Measurements from ENCODE around the gene CACNA1F.

Gene CACNA1F

DNA sequence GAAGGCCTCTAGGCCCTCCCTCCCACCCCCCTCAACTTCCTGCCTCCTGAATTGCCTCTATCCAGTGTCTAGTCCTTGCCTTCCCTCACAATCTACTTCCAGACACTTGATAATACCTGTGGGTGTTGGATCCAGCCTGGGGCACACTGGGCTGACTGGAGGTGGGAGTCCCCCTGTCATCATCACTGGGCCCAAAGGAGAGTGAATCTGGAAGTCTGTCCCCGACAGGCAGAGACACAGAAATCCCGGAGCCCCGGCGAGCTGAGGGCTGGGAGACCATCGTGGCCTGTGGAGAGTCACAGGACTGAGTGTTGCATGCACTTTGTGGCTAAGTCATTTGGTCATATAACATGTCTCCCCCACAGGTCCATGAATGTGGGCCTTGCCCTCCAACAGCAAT, 24.7 kb downstream of the CACNA1F start:
- H3K4me3 Mint-ChIP-seq, result no peak overlapping the region
- peaks cover 0 to 6% of the 10 kb centered on the region in 2 donors for H3K27me3 Mint-ChIP-seq
- H3K9me3 Mint-ChIP-seq, result peaks cover 0 to 6% of the 10 kb centered on the region in 2 donors
- DNase-seq (no peak), ATAC-seq (replicated peaks) (no peak)
- no peaks in the 10 kb centered on the region for H3K36me3 Mint-ChIP-seq
- no peak overlapping the region for H3K27ac Mint-ChIP-seq
- peaks cover 0 to 1% of the 10 kb centered on the region in 2 donors for H3K4me1 Mint-ChIP-seq

DNA sequence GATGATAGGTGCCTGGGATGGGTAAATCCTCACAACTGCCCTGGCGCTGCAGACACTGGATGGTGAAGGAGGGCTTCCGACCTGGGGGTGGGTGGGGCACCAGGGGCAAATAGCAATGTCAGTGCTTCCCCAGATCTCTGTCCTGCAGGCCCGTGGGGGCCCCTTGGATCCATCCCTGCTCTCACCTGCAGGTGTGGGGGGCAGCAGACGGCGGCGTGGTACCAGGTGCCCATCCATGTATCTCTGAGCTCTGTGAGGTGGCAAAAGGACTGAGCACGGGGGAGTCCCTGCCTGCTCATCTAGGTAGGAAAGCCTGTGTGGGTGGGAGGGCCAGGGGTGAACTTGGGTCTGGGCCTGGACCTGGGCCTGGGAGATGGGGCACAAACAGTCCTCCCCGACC, 26.6 kb downstream of the CACNA1F start:
- Mint-ChIP-seq H3K4me1 (peaks cover 0 to 1% of the 10 kb centered on the region in 2 donors), H3K4me3 (no peak overlapping the region), H3K9me3 (no peaks in the 10 kb centered on the region), H3K36me3 (no peaks in the 10 kb centered on the region), H3K27me3 (peaks cover 0 to 6% of the 10 kb centered on the region in 2 donors), H3K27ac (no peak overlapping the region)
- DNase-seq (no peak), ATAC-seq (replicated peaks) (no peak)

DNA sequence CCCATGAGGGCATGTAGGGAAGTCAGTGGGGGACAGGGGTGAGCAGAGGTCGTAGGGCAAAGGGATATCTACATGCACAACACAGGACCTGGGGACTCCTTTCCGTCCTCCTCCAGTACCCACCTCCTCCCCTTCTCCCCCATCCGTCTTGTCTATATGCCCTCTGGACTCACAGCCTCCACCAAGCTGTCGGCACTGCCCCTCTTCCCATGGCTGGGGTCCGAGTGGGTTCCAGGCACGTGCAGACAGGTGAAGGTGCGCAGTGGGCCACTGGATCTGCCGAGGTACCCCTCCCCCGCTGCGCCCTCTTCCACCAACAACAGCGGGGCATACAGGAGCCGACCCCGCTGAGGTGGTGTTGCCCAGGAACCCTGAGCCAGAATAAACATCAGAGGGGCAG, 27.7 kb downstream of the CACNA1F start:
- H3K4me3 Mint-ChIP-seq, result no peak overlapping the region
- DNase-seq (no peak), ATAC-seq (replicated peaks) (no peak)
- H3K36me3 Mint-ChIP-seq, result no peaks in the 10 kb centered on the region
- H3K27ac Mint-ChIP-seq, result no peak overlapping the region
- H3K9me3 Mint-ChIP-seq, result no peaks in the 10 kb centered on the region
- H3K27me3 Mint-ChIP-seq, result no peaks in the 10 kb centered on the region
- peaks cover 0 to 4% of the 10 kb centered on the region in 2 donors for H3K4me1 Mint-ChIP-seq

DNA sequence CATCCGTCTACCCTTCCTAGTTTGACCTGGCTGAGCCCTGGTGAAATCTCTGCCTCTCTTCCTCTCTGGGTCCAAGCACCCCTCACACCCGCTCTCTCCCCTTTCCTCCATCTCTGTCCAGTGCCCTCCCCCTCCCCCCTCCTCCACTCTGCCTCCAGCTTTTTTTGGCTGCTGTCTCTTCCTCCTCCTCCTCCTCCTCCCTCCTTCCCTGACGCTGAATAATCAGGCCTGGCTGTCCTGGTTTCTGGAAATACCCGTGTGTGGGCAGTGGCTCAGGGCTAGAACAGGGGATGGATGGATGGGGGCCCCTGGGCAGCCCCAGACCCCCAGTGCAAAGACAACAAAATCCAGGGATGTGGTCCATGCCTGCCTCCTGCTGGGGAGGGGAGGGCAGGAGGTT, 28.4 kb downstream of the CACNA1F start:
- no peaks in the 10 kb centered on the region for H3K9me3 Mint-ChIP-seq
- no peak overlapping the region for H3K27ac Mint-ChIP-seq
- ATAC-seq (replicated peaks), result no peak
- no peak overlapping the region for H3K4me3 Mint-ChIP-seq
- no peaks in the 10 kb centered on the region for H3K36me3 Mint-ChIP-seq
- no peak for DNase-seq
- H3K4me1 Mint-ChIP-seq, result peaks cover 0 to 5% of the 10 kb centered on the region in 2 donors
- H3K27me3 Mint-ChIP-seq, result no peaks in the 10 kb centered on the region

DNA sequence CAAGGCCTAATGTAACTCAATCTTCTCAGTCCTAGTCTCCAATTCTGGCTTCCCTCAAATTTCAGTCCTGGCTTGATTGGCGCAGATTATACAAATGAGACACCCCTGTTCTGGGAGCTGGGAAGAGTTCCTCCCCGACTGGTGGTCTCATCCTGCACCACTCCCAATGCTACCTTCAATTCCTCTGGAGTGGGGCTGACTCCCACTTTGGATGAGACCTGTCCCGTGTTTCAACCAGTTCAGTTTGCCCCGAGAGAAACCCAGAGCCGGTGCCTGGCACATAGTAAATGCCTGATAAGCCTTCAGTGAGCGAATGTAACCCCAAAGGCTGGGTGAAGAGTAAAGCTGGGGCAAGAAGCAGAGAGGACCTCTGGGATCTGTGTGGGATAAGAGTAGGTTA, 29.1 kb downstream of the CACNA1F start:
- no peaks in the 10 kb centered on the region for H3K9me3 Mint-ChIP-seq
- DNase-seq, result no peak
- H3K27ac Mint-ChIP-seq, result no peak overlapping the region
- no peak for ATAC-seq (replicated peaks)
- peaks cover 0 to under 1% of the 10 kb centered on the region in 2 donors for H3K36me3 Mint-ChIP-seq
- no peak overlapping the region for H3K4me3 Mint-ChIP-seq
- peaks cover 3 to 6% of the 10 kb centered on the region in 2 donors for H3K4me1 Mint-ChIP-seq
- no peaks in the 10 kb centered on the region for H3K27me3 Mint-ChIP-seq

DNA sequence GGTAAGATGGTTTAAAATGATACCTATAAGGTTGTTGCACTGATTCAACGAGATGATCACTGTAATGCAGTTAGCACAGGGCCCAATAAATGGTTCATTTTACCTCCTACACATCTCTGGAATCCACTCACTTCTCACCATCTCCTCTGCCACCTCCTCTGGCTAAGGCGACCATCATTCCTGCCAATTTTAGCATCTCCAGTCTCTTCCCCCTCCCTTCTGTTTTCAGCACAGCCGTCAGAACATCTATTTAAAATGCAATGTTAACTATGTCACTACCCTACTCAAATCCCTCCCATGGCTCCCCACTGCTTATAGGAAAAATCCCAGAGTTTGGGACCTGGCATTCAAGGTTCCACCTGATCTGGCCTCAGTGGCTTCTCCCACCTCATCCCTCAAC, 29.6 kb downstream of the CACNA1F start:
- Mint-ChIP-seq H3K4me1 (peaks cover 6 to 9% of the 10 kb centered on the region in 2 donors), H3K9me3 (no peaks in the 10 kb centered on the region), H3K4me3 (no peak overlapping the region), H3K27me3 (no peaks in the 10 kb centered on the region), H3K36me3 (peaks cover 0 to 1% of the 10 kb centered on the region in 2 donors), H3K27ac (no peak overlapping the region)
- DNase-seq, result no peak
- ATAC-seq (replicated peaks), result no peak

- Mint-ChIP-seq H3K27ac (no peak overlapping the region), H3K36me3 (peaks cover 0 to 1% of the 10 kb centered on the region in 2 donors), H3K27me3 (peaks cover 0 to 7% of the 10 kb centered on the region in 2 donors), H3K4me1 (peaks cover 6 to 12% of the 10 kb centered on the region in 2 donors), H3K9me3 (no peaks in the 10 kb centered on the region), H3K4me3 (no peak overlapping the region)
- no peak for DNase-seq
- no peak for ATAC-seq (replicated peaks)
Measured at GRCh38 chrX:49202022-49202421, 31.1 kb downstream of the CACNA1F start.

DNA sequence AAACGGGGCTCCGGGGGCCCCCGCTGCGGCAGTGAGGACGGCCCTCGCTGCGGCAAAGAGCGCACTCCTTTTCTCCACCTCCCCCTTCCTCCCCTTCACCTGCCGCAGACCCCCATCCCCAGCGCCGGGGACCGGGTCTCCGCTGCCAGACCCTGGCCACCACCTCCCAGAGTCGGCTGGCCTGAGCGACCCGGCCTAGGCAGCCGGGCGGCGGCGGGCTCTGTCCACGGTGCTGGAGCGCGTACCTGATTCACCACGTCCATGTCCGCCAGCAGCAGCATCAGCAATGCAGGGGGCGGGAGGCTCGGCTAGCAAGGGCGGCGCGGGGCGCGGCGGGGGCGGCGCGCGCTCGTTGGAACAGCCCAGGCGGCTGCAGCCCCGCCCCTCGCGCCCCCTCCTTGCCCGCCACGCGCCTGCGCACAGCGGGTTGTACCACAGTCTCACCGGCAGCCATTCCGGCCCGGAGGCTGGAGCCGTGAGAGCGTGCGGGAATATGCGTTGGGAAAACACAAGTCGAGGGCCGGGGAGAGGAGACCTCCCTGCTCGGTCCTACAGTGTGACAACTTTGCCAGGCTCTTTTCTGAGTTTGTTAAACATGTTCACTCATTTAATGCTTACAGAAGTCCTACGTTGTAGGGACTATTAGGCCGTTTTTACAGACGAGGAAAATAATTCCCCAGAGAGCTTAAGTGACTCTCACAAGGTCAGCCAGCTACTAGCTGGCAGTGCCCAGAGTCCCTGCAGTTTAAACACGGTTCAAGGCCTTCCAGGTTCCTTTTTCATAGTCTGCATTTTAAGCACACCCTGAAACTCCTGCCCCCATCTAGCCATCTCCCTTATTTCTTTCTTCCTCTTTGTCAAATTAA, 33.0 kb downstream of the CACNA1F start, which contains the start of gene SYP:
Gene SYP, minus strand, starts transcription at position 288 of the 866 bp plus-strand sequence. Its CDS starts 7 bp downstream, at position 281.
- peak; percentile 97 to 98 for ATAC-seq (replicated peaks)
- Mint-ChIP-seq H3K27me3 (peaks cover 0 to 7% of the 10 kb centered on the region in 2 donors), H3K4me3 (peak within 1 kb of the TSS; percentile 65 to 76)

GRCh38 chrX:49199315-49199595, 33.9 kb downstream of the CACNA1F start:
- no peaks in the 10 kb centered on the region for H3K9me3 Mint-ChIP-seq
- ATAC-seq (replicated peaks) (no peak), DNase-seq (no peak)
- H3K4me1 Mint-ChIP-seq, result peaks cover 12 to 14% of the 10 kb centered on the region in 2 donors
- H3K27ac Mint-ChIP-seq, result peak overlapping the region; percentile 33
- H3K36me3 Mint-ChIP-seq, result peaks cover 0 to 3% of the 10 kb centered on the region in 2 donors
- H3K4me3 Mint-ChIP-seq, result peak overlapping the region; percentile 65 to 76
- peaks cover 0 to 7% of the 10 kb centered on the region in 2 donors for H3K27me3 Mint-ChIP-seq

More for the DNA sequence above, 33.0 kb downstream of the CACNA1F start, which contains the start of gene SYP:
- Mint-ChIP-seq H3K27ac (peak within 1 kb of the TSS; percentile 48), H3K9me3 (no peaks in the 10 kb centered on the region), H3K4me1 (peaks cover 12 to 13% of the 10 kb centered on the region in 2 donors), H3K36me3 (peaks cover 0 to 3% of the 10 kb centered on the region in 2 donors)
- DNase-seq, result peak; percentile 79

DNA sequence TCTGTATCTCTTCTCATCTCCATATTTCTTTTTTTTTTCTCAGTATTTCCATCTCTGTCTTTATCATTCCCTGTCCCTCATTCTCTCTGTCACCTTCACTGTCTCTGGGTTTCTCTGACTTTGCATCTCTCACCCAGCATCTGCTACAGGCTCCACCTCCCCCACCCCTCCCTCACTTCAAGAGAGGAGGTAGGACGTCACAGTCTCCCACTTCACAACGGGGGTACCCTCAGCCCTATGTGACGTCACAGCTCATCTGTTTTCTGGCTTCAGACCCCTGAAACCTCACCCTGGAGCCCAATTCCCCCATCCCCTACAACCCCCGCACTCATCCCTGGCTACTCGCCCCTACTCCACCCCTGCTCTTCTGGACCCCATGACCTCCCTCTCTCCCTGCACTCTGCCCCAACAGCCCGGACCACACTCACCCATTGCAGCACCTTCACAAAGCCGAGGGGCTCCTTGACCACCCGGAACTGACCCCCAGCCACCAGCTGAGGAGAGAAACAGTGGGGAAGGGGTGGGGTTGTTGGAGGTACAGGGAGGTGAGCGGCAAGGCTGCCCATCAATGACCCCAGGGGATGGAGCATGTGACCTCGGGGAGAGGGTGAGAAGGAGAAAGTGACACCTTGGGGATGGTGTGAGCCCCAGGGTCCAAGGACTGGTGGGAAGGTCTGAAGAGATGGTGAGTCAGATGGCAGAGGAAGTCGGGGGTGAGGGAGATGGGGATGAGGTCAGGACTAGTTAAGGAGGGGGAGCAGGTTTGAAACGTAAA, 34.4 kb downstream of the CACNA1F start:
- peaks cover 0 to 3% of the 10 kb centered on the region in 2 donors for H3K36me3 Mint-ChIP-seq
- H3K27ac Mint-ChIP-seq, result peak overlapping the region; percentile 33
- no peak for DNase-seq
- peaks cover 12 to 14% of the 10 kb centered on the region in 2 donors for H3K4me1 Mint-ChIP-seq
- ATAC-seq (replicated peaks), result no peak
- no peaks in the 10 kb centered on the region for H3K9me3 Mint-ChIP-seq
- peaks cover 0 to 7% of the 10 kb centered on the region in 2 donors for H3K27me3 Mint-ChIP-seq
- H3K4me3 Mint-ChIP-seq, result peak overlapping the region; percentile 65 to 75

- H3K4me1 Mint-ChIP-seq, result peaks cover 14% of the 10 kb centered on the region in 2 donors
- ATAC-seq (replicated peaks) (no peak), DNase-seq (no peak)
- H3K36me3 Mint-ChIP-seq, result peaks cover 0 to 3% of the 10 kb centered on the region in 2 donors
- H3K27me3 Mint-ChIP-seq, result peaks cover 0 to 7% of the 10 kb centered on the region in 2 donors
- no peak overlapping the region for H3K27ac Mint-ChIP-seq
- no peak overlapping the region for H3K4me3 Mint-ChIP-seq
- H3K9me3 Mint-ChIP-seq, result no peaks in the 10 kb centered on the region
Measured at GRCh38 chrX:49197543-49198087, 35.5 kb downstream of the CACNA1F start.

GRCh38 chrX:49193542-49193964, 39.6 kb downstream of the CACNA1F start:
- H3K4me1 Mint-ChIP-seq, result peaks cover 11 to 17% of the 10 kb centered on the region in 2 donors
- peaks cover 0 to 7% of the 10 kb centered on the region in 2 donors for H3K27me3 Mint-ChIP-seq
- no peak for DNase-seq
- H3K9me3 Mint-ChIP-seq, result no peaks in the 10 kb centered on the region
- no peak overlapping the region for H3K4me3 Mint-ChIP-seq
- ATAC-seq (replicated peaks), result no peak
- H3K27ac Mint-ChIP-seq, result no peak overlapping the region
- peaks cover 0 to 2% of the 10 kb centered on the region in 2 donors for H3K36me3 Mint-ChIP-seq

DNA sequence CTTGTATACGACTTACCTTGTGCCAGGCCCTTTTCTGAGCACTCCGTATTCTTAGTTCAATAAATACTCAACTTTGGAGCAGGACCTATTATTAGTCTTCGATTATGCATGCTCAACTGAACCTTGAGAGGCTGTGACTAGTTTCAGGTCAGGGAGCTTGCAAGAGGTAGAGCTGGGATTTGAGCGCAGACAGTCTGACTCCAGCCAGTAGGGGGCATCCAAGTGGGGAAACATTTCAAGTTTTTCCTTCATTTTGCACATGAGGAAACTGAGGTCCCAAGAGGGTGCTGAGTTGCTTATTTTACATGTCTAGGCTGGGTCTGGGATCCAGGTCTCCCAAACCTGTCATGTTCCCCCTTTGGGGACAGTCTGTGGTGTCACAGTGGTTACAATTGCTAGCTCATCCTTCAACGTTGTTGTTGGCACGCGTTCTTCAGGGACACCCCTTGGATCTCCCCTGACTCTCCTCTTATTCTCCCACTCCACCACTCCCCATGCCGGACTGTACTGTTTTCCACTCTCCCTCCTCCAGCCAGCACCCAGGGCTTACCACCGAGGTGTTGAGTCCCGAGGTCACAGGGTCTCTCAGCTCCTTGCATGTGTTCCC, 40.3 kb downstream of the CACNA1F start:
- no peaks in the 10 kb centered on the region for H3K9me3 Mint-ChIP-seq
- peaks cover 0 to 2% of the 10 kb centered on the region in 2 donors for H3K36me3 Mint-ChIP-seq
- no peak overlapping the region for H3K4me3 Mint-ChIP-seq
- ATAC-seq (replicated peaks) (no peak), DNase-seq (no peak)
- peaks cover 9 to 17% of the 10 kb centered on the region in 2 donors for H3K4me1 Mint-ChIP-seq
- H3K27ac Mint-ChIP-seq, result no peak overlapping the region
- H3K27me3 Mint-ChIP-seq, result peaks cover 0 to under 1% of the 10 kb centered on the region in 2 donors

GRCh38 chrX:49191574-49192011, 41.5 kb downstream of the CACNA1F start:
- Mint-ChIP-seq H3K9me3 (no peaks in the 10 kb centered on the region), H3K27ac (peak overlapping the region; percentile 86), H3K4me1 (peaks cover 9 to 18% of the 10 kb centered on the region in 2 donors), H3K36me3 (peaks cover 0 to 2% of the 10 kb centered on the region in 2 donors), H3K4me3 (peak overlapping the region; percentile 85 to 92), H3K27me3 (no peaks in the 10 kb centered on the region)
- ATAC-seq (replicated peaks), result peak; percentile 24 to 27
- DNase-seq, result no peak

Data from stimulated activated naive B cell treated with anti-CD40 and anti-IgM and Interleukin-4, amounts not matched to agents 10 μg/mL and 1 μg/mL and 100 μg/mL, for 72 hours (primary cell).